Measurements from ENCODE around the gene FAM217B.

FAM217B gene, protein sequence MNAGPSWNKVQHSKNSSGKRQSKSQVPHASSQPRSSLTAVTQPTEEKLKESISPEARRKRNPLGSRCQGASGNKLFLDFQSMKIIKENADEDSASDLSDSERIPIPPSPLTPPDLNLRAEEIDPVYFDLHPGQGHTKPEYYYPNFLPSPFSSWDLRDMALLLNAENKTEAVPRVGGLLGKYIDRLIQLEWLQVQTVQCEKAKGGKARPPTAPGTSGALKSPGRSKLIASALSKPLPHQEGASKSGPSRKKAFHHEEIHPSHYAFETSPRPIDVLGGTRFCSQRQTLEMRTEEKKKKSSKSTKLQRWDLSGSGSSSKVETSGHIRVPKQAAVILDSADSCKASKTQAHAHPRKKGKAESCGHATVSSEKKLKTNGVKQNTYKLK

DNA sequence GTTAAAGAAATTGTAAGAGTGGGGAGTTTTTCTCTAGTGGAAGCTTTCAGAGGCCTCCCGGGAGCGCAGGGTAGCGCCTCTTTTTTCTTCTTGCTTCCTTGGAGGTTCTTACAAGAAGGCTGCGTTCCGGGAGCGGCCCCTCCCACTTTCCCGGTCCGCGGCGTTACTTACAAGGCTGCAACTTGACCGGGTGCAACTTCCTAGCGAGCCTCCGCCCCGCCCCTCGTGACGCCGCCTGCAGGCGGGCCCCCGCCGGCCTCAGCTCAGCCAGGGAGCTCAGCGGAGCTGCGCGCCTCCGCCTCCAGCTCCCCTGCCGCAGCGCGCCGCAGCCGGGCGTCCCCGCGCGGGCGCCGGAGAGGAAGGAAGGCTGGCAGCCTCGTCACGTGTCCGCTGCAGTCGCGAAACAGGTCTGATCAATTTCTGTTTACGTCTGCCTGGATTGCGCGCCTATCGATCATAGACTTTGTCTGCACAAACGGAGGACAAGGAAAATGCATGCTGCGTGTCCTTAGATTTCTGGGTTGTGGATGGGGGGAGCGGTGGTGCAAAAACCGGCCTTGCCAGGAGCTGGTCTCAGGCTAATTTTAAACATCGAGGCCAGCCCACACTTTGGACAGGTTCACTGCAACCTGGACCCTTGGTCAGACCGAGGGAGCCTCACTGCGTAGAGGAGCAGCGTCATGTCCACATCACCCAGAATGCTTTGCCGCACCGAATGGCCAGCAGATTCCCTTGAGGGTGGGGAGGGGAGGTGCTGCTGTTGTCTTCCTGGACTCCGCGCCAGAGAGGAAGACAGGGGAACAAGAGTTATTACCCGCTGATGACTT, at the start of gene FAM217B, which contains the start of gene PPP1R3D:
FAM217B (plus strand) TSS at position 261 of the 827 bp plus-strand sequence. CDS start 3,555 bp downstream, outside the sequence.
PPP1R3D (minus strand) TSS at position 177 of the 827 bp plus-strand sequence. CDS start 374 bp downstream, outside the sequence.
- peak; percentile 89 for DNase-seq

DNA sequence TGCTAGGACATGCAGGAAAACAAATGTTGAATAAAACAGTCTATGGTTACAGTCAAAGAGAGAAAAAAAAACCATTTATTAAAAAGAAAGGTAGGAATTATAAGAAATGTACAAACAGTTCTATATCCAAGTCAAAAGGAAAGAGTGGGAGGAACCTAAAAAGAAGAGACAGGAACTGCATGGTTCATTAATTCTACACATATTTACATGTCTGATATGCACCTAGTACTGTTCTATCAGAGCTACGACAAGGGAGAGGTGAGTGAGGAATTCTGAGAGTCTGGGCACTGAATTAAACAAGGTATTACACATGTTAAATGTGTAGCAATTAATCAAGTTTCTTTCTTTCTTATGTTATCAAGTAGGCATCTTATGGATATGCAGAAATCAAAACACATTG, 48.6 kb upstream of the FAM217B start:
- no peak for DNase-seq

DNA sequence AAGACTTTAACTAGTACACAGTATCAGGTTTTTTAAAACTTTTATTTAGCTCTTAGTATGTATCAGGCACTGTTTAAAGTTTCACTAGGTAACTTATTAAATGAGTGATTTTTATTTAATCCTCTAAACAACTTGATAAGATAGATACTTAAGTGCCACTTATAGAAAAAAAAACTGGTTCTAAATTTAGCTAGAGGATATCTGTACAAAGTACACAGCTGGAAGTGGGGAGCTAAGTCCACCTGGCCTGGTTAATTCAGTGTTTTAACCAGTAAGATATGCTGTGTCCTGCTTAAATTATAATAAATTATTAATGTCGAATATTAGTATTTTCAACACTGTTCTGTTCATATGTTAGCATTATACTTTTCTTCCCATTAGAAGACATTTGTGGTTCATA, 44.3 kb upstream of the FAM217B start:
- no peak for DNase-seq

DNA sequence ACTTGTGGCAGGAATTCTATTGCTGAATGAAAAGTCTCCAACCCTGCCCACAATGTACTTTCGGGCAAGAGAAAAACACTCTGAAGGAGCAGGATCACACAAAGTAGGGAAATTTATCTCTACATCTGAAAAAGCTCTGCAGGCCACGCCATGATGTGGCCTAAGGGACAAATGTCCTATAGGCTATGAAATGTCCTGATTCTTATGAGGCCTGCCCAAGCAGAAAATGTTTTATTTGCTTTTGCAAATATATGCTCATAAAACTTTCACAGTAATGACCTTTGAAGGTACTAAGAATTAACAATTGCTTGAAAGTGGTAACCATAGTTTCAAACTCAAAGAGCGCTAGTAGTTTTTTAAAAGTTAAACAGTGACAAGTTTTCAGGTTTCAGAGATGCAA, 37.7 kb upstream of the FAM217B start:
- no peak for DNase-seq

DNA sequence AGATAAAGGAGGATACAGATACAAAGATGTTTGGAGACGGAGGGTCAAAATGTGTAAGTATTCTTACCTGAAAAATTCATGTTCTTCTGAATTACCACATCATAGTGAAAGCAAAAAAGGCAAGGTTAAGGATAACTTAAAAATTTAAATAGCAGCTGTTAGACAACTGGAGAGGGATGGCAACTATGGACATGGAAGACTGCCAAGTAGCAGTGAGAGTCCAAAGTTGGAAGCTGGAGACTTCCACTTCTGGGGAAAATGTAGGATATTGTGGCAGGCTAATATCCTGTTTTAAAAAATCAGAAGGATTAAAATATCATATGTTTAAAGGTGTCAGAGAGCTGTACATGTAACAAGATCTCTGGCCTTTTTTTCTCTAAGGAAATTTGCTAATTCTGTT, 36.6 kb upstream of the FAM217B start:
- DNase-seq: no peak

DNA sequence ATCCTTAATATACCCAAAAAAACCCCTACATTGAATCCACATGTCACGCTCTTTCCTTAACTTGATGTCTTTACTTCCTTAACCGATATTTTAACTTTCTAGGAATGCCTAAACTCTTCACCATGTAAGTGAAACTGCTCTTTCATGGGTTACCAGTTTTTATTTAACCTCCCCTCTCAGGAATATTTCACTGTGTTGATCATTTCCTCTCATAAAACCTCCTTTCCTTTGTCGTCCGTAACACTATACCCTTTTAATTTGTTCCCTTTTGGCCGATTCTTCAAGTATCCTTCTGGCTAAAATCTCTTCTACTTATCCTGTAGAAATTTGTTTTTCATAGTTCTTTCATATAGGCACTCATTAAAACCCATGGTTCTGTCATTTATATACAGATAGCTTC, 31.3 kb upstream of the FAM217B start:
- DNase-seq: no peak

DNA sequence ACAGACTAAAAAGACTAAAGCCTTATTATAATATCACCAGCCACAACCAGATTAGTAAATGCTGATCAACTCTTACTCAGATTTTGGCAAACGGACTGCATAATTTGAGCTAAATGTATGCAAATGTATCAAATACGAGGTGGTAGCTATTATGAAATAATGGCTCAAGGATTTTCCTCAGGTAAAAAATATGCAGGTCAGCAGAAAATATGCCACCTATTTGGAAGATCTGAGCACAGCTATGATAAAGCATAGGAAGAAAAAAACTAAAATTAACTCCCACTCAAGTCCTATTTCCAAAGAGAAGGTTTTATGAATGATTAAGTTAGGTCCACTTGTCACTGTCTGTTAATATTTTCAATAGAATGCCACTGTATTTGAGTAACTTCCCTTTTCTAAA, 29.1 kb upstream of the FAM217B start:
- no peak for DNase-seq

DNA sequence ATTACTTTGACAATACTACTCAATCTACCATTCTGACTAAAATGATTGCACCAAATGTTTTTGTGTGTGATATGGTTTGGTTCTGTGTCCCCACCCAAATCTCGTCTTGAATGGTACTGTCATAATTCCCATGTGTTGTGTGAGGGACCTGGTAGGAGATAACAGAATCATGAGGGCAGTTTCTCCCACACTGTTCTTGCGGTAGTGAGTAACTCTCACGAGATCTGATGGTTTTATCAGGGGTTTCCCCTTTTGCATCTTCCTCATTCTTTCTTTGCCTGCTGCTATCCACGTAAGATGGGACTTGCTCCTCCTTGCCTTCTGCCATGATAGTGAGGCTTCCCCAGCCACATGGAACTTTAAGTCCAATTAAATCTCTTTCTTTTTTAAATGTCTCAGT, 27.6 kb upstream of the FAM217B start:
- DNase-seq: no peak

DNA sequence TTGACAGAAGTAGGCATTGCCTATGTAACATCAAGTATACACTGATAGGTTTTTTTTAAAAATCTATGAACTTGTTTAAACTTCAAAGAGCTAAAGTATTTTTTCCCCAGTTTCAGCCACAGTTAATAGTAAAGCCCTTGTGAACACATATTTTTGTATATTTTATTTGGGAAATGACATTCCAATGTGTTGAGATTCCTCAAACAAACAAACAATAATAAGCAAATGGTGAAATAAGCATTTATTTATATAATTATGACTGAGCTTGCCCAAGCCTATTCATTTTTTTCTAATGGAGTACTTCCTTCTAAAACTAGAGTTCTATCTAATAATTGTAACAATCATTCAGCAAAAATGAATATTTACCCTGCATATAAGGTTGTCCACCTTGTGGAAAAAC, 19.2 kb upstream of the FAM217B start:
- no peak for DNase-seq

DNA sequence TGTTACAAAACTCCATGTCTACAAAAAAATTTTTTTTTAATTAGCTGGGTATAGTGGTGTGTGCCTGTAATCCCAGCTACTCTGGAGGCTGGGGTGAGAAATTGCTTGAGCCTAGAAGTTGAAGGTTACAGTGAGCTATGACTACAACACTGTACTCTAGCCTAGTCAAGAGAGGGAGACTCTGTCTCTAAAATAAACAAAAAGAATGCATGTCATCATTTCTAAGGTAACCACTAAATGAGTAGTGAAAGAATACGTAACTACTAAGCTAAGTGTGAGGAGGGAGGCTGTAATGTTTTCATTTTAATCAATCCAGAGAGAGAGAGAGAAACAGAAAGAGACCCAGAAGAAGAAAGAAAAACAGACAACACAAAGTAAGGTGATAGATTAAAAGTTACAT, 16.7 kb upstream of the FAM217B start:
- no peak for DNase-seq

DNA sequence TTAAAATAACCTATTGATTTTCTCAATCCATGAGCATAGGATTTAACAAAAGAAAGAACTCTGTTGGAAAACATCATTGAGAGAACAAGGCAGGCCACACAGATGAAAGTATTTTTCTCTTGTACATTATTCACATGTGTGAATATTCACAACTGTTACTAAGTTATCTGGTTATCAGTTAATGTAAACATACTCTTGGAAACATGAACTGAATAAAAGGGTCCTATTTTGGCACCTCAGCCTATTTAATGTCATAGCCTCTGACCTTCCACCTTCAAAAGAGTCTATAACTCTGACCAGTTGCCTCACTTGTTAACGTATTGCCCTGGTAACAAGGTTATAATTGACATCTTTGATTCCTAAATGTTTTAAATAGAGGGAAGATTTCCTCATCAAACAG, 14.8 kb upstream of the FAM217B start:
- DNase-seq: no peak

DNA sequence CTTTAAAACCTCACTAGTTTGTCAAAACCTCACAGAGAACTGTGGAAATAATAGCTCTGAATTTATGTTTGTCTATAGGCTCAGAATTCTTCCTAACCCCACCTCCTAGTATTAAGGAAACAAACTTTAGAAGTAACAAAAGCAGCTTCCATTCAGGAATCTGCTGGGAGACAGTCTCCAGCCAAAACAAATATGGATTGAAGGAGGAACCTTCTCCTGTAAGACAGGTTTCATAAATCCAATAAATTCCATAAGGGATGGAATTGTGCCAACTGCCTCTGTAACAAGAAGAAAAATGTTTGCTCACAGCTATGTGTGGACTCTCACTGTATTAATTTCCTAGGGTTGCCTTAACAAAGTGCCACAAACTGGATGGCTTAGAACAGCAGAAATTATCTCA, 14.3 kb upstream of the FAM217B start:
- no peak for DNase-seq

DNA sequence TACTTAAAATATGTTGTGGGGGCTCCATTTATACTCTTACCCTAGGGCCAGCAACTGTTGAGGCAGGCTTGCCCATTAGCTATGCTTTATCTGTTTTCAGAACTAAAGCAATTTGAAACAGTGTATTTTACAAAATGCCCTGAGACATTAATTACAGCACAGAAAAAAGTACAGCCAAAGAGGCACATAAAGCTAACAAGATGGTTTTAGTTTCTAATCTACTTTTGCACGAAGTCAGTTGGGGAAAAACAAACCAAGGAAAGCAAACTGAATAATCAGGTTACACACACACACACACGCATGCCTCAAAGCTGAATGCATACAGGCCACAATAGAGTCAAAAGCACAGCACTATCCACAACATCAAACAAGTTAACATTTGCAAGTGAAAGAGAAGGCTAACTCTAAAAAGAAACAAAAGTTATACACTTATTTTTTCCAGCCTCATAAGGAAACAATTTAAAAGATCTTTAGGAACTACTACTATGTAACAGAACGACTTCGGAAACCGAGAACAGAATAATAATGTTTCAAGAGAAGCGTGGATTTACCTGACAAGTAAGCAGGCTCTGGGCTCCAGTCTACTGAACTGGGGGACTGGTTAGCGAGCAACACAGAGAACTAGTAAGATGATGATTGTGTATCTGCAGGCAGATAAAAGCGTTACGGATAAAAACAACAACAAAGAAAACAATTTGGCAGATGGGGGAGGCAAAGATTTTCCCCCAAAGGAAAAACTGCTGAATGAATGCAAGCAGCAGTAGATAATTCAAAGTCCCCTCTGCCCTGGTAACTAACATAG, 8.5 kb upstream of the FAM217B start:
- no peak for DNase-seq

DNA sequence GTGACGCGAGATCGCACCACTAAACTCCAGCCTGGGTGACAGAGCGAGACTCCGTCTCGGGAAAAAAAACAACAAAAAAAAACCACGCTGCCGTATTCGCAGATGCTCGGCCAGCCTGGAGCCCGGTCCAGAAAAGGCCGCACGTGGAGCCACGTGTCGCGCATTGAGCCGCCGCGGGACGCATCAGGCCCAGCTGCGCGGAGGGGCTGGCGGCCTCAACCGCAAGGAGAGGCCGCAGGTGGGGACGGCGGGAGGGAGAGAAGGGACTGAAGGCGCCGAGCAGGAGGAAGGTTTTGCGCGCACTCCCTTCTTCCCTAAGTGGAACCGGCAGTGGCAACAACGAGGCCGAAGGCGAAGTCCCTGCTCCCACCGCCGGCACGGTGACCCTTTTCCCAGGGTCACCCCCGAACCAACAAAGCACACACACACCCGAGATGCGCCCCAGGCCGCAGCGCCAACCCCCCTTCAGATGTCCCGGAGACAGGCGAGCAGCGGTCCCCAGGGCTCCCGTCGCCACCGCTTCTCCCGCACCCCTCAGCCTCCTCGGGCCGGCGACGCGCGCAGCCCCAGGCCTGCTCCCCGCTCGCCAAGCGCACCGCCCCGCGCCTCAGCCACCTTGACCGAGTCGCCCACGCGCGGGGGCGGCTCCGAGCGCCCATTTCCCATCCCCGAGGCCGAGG, 7.4 kb upstream of the FAM217B start:
- no peak for DNase-seq

DNA sequence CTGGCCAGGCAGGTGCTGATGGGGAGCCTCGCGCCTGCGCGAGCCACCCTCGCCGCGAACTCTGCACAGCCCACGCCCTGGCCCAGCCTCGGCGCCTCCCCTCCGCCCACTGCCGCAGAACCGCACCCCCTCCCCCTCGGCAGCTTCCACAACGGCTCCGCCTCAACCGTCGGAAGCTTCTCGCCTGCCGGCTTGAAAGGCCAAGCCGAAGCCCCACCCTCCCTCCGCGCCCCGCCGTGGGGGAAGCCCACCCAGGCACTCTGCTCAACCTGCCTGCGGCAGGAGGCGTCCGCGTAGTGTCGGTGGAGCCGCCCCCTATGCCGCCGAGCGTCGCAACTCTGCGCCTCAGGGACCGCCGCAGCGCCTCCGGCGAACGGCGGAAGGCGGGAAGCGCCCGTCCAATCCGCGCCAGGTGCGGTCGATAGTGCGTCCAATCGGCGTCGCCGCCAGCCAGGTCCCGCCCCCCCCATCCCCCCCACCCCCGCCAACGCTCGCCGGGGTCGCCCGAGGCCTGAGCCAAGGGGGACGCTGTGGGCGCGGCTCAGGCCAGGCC, 6.8 kb upstream of the FAM217B start, which contains the start of gene SYCP2:
SYCP2 (minus strand) TSS at position 342 of the 553 bp plus-strand sequence. CDS start 11,224 bp downstream, outside the sequence.
- peak; percentile 70 for DNase-seq

DNA sequence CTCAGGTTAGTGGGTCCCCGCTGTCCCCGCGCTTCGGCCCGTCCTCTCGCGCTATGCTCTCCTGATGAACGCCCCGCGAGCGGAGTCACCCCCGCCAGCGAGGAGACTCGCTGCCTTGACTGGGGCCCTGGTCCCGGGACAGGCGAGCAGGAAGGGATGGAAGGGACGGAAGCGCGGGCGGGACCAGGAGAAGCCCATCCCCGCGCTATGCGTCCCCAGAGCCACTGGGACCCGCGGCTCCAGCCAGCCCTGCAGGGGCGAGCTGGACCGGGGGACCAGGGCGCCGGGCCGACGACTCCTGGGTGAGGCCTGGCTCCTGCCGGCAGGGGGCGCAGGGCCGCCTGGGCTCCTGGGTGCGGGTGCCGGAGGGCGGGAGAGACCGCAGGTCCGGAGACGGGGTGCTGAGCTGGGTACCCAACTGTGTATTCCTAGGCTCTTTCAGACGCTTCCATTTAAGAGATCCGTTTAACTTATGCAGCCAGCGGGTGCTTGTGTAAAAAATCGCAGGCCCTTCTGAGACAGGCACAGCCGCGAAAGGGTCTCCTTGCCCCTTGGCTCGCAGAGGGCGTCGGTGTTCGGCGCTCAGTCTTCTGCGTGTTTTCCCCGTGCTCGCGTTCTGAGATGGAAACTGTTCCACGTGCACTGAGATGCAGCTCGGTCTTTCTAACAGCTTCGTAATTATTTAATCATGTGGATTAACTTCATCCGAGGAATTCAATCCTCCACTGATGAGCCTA, 6.2 kb upstream of the FAM217B start:
- peak; percentile 79 for DNase-seq

DNA sequence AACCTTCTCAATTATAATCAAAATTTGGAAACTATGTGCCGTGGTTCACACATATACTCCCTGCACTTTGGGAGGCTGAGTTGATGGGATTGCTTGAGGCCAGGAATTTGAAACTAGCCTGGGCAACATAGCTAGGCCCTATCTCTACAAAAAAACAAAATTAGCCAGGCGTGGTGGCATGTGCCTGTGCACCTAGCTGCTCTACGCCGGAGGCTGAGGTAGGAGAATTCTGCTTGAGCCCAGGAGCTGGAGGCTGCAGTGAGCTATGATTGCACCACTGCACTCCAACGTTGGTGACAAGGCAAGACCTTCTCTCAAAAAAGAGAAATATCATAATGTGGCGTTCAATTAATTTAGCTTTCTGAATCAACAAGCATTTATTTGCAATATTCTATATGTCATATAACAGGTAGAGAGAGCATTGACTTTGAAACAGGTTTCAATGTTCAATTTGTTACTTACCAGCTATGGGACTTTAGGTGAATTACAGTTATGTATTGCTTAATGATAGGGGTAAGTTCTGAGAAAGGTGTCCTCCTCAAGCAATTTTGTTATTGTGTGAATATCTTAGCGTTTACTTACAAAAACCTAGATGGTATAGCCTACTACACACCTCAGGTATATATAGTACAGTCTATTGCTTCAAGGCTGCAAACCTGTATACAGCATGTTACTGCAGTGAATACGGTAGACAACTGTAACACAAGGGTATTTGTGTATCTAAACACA, 4.6 kb upstream of the FAM217B start:
- DNase-seq: no peak

DNA sequence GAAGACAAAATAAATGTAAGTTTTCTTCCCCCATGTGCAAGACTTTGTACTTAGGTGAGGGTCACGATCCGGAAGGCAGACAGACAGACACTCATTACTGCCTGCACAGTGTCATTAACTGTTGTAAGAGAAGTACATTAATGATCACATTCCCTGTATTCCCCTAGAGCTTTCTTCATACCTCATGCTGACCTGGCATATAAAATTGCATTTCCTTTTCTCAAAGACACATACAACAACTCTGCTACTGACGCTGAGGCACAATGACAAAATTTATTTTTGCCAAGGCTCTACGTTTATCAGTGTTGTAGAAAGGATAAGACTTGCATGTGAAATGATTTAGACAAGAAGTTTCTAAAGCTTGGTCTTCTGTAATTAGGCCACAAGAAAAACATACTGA, 3.8 kb upstream of the FAM217B start:
- DNase-seq: no peak

DNA sequence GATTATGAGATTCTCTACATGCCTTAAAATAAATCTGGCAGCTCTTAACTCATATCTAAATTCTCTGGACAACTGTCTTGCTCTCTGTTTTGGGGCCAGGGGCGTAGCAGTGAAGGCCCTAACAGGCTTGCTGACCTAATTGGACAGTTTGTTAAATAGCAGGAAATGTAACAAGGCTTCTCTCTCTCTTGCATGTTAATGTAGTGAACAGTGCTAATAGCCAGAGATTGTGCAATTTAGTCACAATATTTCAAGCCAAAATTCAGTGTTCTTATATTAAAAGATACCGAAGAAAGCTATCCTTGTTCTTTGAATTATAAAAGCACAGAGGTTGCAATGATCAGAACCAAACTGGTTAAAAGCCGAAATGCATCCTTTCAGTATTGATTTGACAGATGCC, 3.0 kb upstream of the FAM217B start:
- DNase-seq: no peak

DNA sequence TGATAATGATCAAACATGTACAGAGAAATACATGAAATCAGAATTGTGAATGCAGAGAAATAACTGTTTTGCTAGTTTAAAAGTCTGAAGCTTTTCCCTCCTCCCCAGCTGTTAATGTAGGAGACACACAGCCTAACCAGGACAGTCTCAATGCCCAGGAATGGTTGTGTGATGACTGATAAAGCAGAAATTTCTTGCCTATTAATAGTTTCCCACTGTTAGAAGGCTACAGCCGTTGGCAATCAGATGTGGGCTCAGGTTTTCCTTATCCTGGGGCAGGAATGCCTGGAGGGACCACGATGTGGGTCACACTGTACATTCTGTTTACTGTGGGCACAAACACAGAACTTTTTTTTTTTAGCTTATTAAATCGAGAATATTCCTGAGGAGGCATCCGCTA, 2.0 kb upstream of the FAM217B start:
- DNase-seq: no peak

DNA sequence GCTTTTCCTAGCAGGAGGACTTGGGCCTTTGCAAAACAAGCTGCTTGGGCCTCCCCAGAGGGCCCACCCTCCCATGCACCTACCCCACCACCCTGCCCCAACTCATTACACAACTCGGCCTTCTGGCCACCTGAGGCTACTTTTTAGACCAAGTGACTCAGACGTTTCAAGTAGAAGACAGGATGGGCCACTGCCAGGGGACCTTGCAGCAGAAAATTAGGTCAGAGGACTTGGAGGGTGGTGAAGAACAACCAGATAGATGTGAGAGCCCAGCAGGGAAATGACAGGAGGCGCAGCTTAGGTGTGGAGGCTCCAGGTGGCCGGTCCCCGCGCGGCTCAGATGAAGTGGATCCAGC, 1.5 kb upstream of the FAM217B start:
- DNase-seq: no peak

Measured in CD4-positive, alpha-beta T cell treated with Interleukin-21 for 1 hour (primary cell).